H4 (cell line): ENCODE measurements around the gene GPLD1. TPM values are rescaled to one million over a fixed set of nuclear protein-coding genes. Genes with fewer than 3 reads are reported as not detected.

ENCODE experiments used
- DNase-seq: peaks from one replicate; pipeline ENCODE4 v3.0.0-alpha.2; 2015; ENCODE audit warnings: low spot score
- total RNA-seq: library from RNA; depleted of rRNA; stranded (reverse); fragments of >200 nt; shearing (Covaris generic); gene quantifications from 2 replicates; pipeline ENCODE4 v1.2.3, GENCODE V29; 2014

The GPLD1 gene
- total RNA-seq, 1 experiment from 2014 or later = 0.08 TPM

DNA sequence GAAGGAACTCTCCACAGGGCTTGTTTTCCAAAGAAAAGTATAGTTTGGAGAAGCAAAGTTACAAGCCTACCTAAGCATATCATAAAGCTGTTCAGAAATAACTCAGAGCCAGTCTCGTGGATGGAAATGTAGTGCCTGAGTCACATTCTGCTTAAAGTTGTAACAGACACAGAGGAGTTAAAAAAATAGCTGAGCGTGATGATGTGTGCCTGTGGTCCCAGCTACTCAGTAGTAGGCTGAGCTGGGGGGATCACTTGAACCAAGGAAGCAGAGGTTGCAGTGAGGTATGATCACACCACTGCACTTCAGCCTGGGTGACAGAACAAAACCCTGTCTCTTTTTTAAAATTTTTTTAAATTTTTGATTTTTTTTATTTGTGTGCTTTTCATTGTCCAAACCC, 12.0 kb upstream of the GPLD1 start:
- DNase-seq = no peak

- DNase-seq = no peak
These were observed 11.3 kb upstream of the GPLD1 start for GRCh38 chr6:24500683-24501082.

- no peak for DNase-seq
These were observed 8.0 kb upstream of the GPLD1 start for GRCh38 chr6:24497254-24497970.

- no peak for DNase-seq
These were observed 5.7 kb upstream of the GPLD1 start, which contains the start of gene ALDH5A1 for GRCh38 chr6:24494821-24495795. Gene ALDH5A1, plus strand, starts transcription at chr6:24494969. Its CDS starts 28 bp downstream, at chr6:24494997.

GRCh38 chr6:24493945-24494820, 4.8 kb upstream of the GPLD1 start:
- DNase-seq = no peak

DNA sequence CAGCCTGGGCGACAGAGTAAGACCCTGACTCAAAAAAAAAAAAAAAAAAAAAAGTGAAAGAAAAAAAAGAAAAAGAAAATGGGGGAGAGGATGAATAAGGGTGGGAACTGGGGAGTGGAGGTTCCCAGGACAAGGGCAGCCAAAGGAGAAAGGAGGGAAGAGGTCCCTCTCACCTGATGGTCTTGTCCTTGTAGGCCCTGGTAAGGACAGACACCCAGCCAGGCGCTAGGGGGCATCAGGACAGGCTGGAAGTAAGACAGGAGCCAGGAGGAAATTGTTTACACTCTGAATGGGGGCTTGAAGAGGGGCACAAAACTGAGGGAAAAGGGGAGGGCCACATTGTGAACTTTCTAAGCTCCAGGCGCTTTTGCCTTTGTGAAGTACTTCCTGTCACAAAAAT, 3.1 kb upstream of the GPLD1 start:
- no peak for DNase-seq

DNA sequence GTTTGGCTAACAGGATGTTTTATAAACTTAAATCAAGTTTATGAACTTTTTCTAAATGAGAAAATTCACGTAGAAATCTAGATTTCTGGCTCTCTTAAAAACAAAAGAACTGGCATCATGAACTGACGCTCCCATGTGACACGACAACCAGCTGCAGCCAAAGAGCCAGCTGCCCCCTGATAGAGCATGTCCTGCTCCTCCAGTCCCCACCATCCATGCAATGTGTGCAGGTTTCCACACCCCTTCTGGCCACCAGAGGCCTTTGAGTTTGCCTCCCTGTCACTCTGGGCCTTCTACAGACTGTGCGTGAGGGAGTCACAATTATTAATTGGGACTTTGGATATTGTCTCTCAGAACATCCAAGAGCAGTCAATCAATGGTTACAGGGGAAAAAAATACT, 1.6 kb upstream of the GPLD1 start:
- DNase-seq = no peak

GRCh38 chr6:24489881-24490280, 503 bp upstream of the GPLD1 start:
- DNase-seq = no peak

GRCh38 chr6:24486065-24486464, 3.3 kb downstream of the GPLD1 start:
- DNase-seq = no peak

DNA sequence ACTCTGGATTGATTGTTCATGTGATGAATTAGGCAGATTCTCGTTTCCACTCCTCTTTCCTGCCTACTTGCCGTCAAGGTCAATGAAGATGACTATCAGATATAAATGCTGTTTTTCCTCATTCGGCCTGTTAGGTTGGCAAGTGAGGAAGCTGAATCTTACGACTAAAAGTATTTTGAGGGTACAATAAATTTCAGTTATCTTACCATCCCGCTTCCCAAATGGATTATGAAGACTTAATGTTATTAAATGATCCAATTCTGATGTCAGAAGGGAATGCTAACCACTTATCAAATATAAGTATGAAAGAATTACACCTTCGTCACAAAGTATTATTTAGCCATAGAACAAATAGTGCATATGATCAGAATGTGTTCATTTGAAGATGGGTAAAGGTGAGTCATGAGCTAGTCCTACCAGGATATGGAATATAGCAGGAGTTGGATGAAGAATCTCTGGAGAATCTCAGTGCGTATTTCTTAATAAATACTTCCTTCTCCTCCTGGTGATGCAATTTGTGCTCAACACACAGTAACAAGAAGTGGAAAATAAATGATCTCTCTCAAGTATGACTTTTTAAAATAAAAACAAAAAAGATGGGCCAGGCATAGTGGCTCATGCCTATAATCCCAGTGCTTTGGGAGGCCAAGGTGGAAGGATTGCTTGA, 4.6 kb downstream of the GPLD1 start:
- no peak for DNase-seq

- no peak for DNase-seq
These were observed 7.9 kb downstream of the GPLD1 start for GRCh38 chr6:24481449-24481848.

DNA sequence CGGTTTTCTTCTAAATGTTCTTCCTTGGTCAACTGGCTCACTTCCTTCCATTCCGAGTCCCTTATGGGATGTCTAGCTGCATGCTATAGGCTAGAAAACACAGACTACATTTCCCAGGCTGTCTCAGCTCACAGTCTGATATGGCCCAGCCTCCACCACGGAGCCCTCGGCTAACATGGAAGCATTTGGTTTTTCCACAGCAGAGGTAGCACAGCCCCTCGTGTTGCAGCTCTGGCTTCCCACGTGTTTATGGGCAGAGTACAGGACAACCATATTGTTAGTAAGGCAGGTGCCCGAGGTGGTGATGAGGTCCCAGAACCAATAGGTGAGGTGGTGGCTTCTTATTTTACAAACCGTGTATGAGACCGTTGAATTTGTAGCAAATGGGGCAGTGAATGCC, 8.7 kb downstream of the GPLD1 start:
- DNase-seq = no peak

DNA sequence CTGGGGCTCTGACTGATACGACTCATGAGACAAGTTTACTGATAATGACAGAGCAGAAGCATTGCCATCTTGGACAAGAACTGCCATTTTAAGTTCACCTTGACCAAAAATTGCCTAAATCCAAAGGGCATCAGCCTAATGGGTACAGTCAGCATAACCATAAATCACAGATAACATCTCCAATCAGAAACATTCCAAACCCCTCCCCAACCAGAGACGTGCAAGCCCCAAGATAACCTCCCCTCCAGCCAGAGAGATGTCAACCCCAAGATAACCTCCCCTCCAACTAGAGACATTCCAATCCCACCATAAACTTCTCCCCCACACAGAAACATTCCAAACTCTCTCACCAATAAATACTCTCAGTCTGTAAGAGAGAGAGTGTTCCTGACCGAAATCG, 10.5 kb downstream of the GPLD1 start:
- DNase-seq = no peak

- no peak for DNase-seq
These were observed 12.3 kb downstream of the GPLD1 start for GRCh38 chr6:24477070-24477469.

GRCh38 chr6:24476631-24477030, 12.7 kb downstream of the GPLD1 start:
- DNase-seq = no peak

GRCh38 chr6:24472181-24472580, 17.2 kb downstream of the GPLD1 start:
- no peak for DNase-seq

GRCh38 chr6:24469811-24470210, 19.6 kb downstream of the GPLD1 start:
- DNase-seq = no peak

- DNase-seq = no peak
These were observed 24.9 kb downstream of the GPLD1 start for GRCh38 chr6:24464253-24465038.

GRCh38 chr6:24460966-24461365, 28.4 kb downstream of the GPLD1 start:
- DNase-seq = no peak

- no peak for DNase-seq
These were observed 30.4 kb downstream of the GPLD1 start for GRCh38 chr6:24458941-24459340.

GRCh38 chr6:24458134-24458533, 31.2 kb downstream of the GPLD1 start:
- no peak for DNase-seq
